OCI-LY7 (cell line): ENCODE results near the gene DENND1B.

Source experiments
- CTCF ChIP-seq: fragments of 200-600 bp; sonication (generic); conservative IDR thresholded peaks from 2 replicates; pipeline ENCODE4 v1.5.1; 2014; ENCODE audit warnings: mild to moderate bottlenecking, antibody characterized with exemption, low read length, moderate library complexity, mixed read lengths
- EZH2phosphoT487 ChIP-seq: fragments of 200-600 bp; sonication (generic); IDR thresholded peaks from 2 replicates; pipeline ENCODE4 v1.6.1; 2018; ENCODE audit warnings: low read depth, borderline replicate concordance, mild to moderate bottlenecking, mixed run types, antibody characterized with exemption, low read length, moderate library complexity, mixed read lengths

- no peak for TF ChIP-seq CTCF
- no peak for TF ChIP-seq EZH2phosphoT487
Observed at GRCh38 chr1:197778366-197778945, 3.2 kb upstream of the DENND1B start.
